Measurements from ENCODE around the gene KIF22. TPM values are rescaled to one million over a fixed set of nuclear protein-coding genes. Genes with fewer than 3 reads are reported as not detected.
"Not testable (repeated sequence)": the region's sequence is repeated elsewhere in the genome, so short reads cannot be mapped to it uniquely, and the experiment has no call there.

KIF22 gene
- total RNA-seq, 1 donor from 2014 or later: 31.9 TPM

DNA sequence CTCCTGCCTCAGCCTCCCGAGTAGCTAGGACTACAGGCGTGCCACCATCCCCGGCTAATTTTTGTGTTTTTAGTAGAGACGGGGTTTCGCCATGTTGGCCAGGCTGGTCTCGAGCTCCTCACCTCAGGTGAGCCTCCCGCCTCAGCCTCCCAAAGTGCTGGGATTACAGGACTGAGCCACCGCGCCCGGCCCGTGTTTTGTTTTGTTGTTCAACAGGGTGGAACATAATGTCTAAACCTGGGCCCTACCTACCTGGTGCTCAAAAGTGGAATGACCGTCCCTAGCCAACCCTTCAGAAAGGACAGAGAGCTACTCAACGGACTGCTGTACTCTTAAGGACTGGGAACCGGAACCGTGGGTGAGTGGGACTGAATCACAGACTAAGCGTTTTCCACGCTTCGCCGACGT, 772 bp upstream of the KIF22 start:
- H3K27me3 Mint-ChIP-seq (ENCODE audit: unreplicated experiment): peaks cover 5% of the 10 kb centered on the region
- peak overlapping the region; percentile 96 for H3K27ac Mint-ChIP-seq (ENCODE audit: unreplicated experiment)
- H3K36me3 Mint-ChIP-seq (ENCODE audit: unreplicated experiment): no peaks in the 10 kb centered on the region
- no peak for DNase-seq
- H3K9me3 Mint-ChIP-seq (ENCODE audit: unreplicated experiment): no peaks in the 10 kb centered on the region
- TF ChIP-seq, protein P1, sequence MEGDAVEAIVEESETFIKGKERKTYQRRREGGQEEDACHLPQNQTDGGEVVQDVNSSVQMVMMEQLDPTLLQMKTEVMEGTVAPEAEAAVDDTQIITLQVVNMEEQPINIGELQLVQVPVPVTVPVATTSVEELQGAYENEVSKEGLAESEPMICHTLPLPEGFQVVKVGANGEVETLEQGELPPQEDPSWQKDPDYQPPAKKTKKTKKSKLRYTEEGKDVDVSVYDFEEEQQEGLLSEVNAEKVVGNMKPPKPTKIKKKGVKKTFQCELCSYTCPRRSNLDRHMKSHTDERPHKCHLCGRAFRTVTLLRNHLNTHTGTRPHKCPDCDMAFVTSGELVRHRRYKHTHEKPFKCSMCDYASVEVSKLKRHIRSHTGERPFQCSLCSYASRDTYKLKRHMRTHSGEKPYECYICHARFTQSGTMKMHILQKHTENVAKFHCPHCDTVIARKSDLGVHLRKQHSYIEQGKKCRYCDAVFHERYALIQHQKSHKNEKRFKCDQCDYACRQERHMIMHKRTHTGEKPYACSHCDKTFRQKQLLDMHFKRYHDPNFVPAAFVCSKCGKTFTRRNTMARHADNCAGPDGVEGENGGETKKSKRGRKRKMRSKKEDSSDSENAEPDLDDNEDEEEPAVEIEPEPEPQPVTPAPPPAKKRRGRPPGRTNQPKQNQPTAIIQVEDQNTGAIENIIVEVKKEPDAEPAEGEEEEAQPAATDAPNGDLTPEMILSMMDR (IDR thresholded peaks at IDR 0.05; ENCODE audit: partially characterized antibody, unreplicated experiment): no peak
- H3K4me1 Mint-ChIP-seq (ENCODE audit: low read depth, unreplicated experiment): peaks cover 13% of the 10 kb centered on the region
- peak overlapping the region; percentile 92 for H3K4me3 Mint-ChIP-seq (ENCODE audit: unreplicated experiment)

DNA sequence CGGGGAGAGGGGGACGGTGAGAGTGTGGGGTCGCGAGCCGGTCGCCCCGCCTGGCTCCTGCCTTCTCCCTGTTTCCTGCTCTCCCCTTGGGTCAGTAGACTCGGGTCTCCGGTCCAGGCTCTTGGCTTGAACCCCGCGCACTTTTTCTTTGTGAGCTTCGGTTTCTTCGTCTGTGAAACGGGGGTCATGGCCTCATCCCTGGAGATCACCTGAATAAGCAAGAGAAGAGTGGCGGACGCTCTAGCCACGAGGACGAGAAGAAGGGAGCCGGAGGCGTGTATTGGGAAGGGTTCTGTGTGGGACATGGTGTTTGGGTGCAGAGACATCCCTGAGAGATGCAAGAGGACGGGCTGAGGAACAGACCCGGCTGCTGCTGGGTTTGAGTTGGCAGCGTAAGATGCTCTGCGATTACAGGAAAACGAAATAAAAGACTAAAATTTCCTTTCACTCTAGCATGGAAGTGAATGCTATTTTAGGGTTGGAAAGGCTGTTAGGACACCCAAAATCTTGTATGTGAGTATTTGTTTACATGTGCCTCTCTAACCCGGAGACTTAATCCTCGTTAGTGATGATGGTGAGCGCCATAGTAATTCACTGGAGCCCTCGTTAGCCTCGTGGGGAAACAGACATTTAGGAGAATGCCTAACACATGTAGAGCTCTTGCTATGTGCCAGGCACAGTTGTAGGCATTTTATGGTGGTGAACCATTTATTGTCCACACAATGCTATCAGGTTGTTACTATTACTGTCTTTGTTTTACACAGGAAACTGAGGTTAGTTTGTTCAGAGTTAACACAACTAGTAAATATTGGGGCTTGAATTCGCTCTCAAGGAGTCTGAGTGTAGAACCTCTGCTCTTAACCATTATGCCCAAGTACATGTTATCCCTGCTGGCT, 646 bp downstream of the KIF22 start:
- H3K9me3 Mint-ChIP-seq (ENCODE audit: unreplicated experiment): peaks cover 2% of the 10 kb centered on the region
- H3K27me3 Mint-ChIP-seq (ENCODE audit: unreplicated experiment): peaks cover 5% of the 10 kb centered on the region
- TF ChIP-seq, protein P1 (IDR thresholded peaks at IDR 0.05; ENCODE audit: partially characterized antibody, unreplicated experiment): no peak
- peak overlapping the region; percentile 92 for H3K4me3 Mint-ChIP-seq (ENCODE audit: unreplicated experiment)
- DNase-seq: no peak
- H3K36me3 Mint-ChIP-seq (ENCODE audit: unreplicated experiment): no peaks in the 10 kb centered on the region
- H3K27ac Mint-ChIP-seq (ENCODE audit: unreplicated experiment): peak overlapping the region; percentile 37
- peaks cover 12% of the 10 kb centered on the region for H3K4me1 Mint-ChIP-seq (ENCODE audit: low read depth, unreplicated experiment)

DNA sequence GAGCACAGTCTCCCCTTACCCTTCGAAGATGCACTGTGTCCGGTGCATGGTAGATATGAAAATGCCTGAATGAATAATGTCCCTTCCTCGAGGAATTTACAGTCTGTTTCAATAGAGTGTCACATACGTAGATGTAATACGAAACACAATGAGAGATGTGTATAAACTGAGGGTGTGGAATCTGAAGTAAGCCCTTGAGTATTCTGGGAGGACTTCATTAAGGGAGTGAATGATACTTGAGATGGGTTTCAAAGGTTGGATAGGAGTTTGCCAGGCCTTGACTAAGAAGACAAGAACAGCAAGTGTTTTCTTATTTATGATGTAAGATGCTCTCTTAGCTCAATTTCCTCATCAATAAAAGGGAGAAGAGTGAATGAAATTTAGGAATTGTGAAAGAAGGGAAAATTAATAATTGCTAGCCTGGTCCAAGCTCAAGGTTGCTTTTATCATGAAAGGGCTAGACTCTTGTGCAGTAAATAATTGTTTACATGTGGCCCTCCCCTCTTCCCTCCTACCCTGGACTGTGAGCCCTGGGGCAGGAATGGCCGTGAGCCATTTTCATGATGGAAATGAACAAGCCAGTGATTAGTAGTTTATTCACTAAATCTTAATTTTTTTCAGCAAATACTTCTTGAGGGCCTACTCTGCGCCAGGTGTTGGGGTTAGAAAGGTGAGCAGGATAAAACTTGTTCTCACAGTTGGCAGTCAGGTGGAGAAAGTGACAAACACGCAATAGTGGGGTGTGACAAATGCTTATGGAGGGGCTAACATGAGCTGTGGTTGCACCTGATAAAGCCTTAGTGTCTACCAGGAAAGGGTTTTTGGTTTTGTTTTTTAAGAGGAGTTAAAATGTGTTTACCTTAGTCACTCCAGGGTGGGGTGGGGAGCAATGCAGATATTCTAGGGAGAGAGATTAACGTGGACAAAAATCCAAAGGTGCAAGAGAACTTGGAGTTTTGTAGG, 1.6 kb downstream of the KIF22 start:
- DNase-seq: no peak
- peak overlapping the region; percentile 92 for H3K4me3 Mint-ChIP-seq (ENCODE audit: unreplicated experiment)
- TF ChIP-seq, protein P1 (IDR thresholded peaks at IDR 0.05; ENCODE audit: partially characterized antibody, unreplicated experiment): no peak
- H3K36me3 Mint-ChIP-seq (ENCODE audit: unreplicated experiment): no peaks in the 10 kb centered on the region
- H3K27me3 Mint-ChIP-seq (ENCODE audit: unreplicated experiment): peaks cover 5% of the 10 kb centered on the region
- peaks cover 12% of the 10 kb centered on the region for H3K4me1 Mint-ChIP-seq (ENCODE audit: low read depth, unreplicated experiment)
- H3K9me3 Mint-ChIP-seq (ENCODE audit: unreplicated experiment): peaks cover 2% of the 10 kb centered on the region
- no peak overlapping the region for H3K27ac Mint-ChIP-seq (ENCODE audit: unreplicated experiment)

DNA sequence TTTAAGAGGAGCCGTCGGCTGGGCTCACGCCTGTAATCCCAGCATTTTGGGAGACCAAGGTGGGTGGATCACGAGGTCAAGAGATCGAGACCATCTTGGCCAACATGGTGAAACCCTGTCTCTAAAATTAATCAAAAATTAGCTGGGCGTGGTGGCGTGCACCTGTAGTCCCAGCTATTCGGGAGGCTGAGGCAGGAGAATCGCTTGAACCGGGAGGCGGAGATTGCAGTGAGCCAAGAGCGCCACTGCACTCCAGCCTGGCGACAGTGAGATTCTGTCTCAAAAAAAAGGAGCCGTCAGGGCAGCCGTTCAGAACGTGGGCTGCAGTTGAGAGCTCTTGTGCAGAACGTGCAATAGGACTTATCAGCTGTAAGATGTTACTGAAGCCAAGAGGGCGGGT, 2.6 kb downstream of the KIF22 start:
- H3K9me3 Mint-ChIP-seq (ENCODE audit: unreplicated experiment); DNase-seq; H3K27me3 Mint-ChIP-seq (ENCODE audit: unreplicated experiment); H3K4me3 Mint-ChIP-seq (ENCODE audit: unreplicated experiment); H3K36me3 Mint-ChIP-seq (ENCODE audit: unreplicated experiment): not testable (repeated sequence)
- peak overlapping the region; percentile 62 for H3K27ac Mint-ChIP-seq (ENCODE audit: unreplicated experiment)
- peaks cover 12% of the 10 kb centered on the region for H3K4me1 Mint-ChIP-seq (ENCODE audit: low read depth, unreplicated experiment)

DNA sequence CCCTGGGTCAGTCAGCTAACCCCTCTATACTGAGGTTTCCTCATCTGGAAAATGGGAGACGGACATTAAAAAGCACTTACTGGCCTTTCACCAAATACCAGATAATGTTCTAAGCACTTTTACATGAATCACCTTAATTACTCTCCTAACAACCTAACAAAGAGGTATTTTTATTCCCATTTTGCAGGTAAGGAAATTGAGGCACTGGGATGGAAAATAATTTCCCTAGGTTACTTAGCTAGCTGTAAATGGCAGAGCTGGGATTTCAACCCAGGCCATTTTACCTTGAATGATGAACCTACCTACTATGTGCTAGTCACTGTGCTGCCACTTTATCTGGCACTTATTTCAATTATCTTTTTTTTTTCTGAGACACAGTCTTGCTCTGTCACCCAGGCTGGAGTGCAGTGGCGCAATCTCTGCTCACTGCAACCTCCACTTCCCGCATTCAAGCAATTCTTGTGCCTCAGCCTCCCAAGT, 3.7 kb downstream of the KIF22 start:
- DNase-seq: no peak
- Mint-ChIP-seq H3K4me3 (ENCODE audit: unreplicated experiment) (no peak overlapping the region), H3K27me3 (ENCODE audit: unreplicated experiment) (peaks cover 5% of the 10 kb centered on the region), H3K9me3 (ENCODE audit: unreplicated experiment) (peaks cover 2% of the 10 kb centered on the region), H3K36me3 (ENCODE audit: unreplicated experiment) (no peaks in the 10 kb centered on the region), H3K27ac (ENCODE audit: unreplicated experiment) (no peak overlapping the region), H3K4me1 (ENCODE audit: low read depth, unreplicated experiment) (peaks cover 12% of the 10 kb centered on the region)
- TF ChIP-seq, protein P1 (IDR thresholded peaks at IDR 0.05; ENCODE audit: partially characterized antibody, unreplicated experiment): no peak

Measured in glutamatergic neuron (in vitro differentiated cells).